Stimulated activated naive B cell treated with anti-CD40 and anti-IgM and Interleukin-4, amounts not matched to agents 10 μg/mL and 1 μg/mL and 100 μg/mL, for 72 hours (primary cell): ENCODE results near the gene TRIM45.
"Not testable (repeated sequence)": the region's sequence is repeated elsewhere in the genome, so short reads cannot be mapped to it uniquely, and the experiment has no call there.

Experiments used
- ATAC-seq, 2 donors: fragments of 150-1000 bp; cut with Tn5 transposase; replicated peaks; 2 replicates each; pipeline ENCODE4 v1.10.0; 2021; ENCODE audit warnings: moderate library complexity in 1 of 2
- DNase-seq: peaks from one replicate; pipeline ENCODE4 v3.0.0; 2021
- H3K27ac Mint-ChIP-seq: one replicate; pipeline ENCODE4 v1.8.0; 2022; ENCODE audit warnings: mild to moderate bottlenecking, mixed read lengths
- H3K27me3 Mint-ChIP-seq, 2 donors: one replicate each; pipeline ENCODE4 v1.8.0; 2022; ENCODE audit warnings: mixed read lengths in 2 of 2
- H3K36me3 Mint-ChIP-seq, 2 donors: one replicate each; pipeline ENCODE4 v1.8.0; 2022; ENCODE audit warnings: mixed read lengths in 2 of 2, mild to moderate bottlenecking in 1 of 2
- H3K4me1 Mint-ChIP-seq, 2 donors: one replicate each; pipeline ENCODE4 v1.8.0; 2022; ENCODE audit warnings: mixed read lengths in 2 of 2, mild to moderate bottlenecking in 1 of 2
- H3K4me3 Mint-ChIP-seq, 2 donors: one replicate each; pipeline ENCODE4 v1.8.0; 2022; ENCODE audit warnings: mild to moderate bottlenecking in 2 of 2, mixed read lengths in 2 of 2, moderate library complexity in 1 of 2
- H3K9me3 Mint-ChIP-seq, 2 donors: one replicate each; pipeline ENCODE4 v1.8.0; 2022; ENCODE audit warnings: mixed read lengths in 2 of 2, mild to moderate bottlenecking in 1 of 2

Gene TRIM45

DNA sequence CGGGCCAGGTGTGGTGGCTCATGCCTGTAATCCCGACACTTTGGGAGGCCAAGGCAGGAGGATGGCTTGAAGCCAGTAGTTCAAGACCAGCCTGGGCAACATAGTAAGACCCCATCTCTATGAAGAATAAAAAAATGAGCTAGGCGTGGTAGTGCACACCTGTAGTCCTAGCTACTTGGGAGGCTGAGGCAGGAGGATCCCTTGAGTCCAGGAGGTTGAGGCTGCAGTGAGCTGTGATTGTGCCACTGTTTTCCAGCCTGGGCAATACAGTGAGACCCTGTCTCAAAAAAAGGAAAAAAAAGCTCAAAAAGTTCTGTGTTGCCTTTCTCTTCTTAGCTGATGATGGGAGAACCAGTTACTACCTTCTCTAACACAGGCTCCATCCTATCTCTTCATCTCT lies 19.7 kb downstream of the TRIM45 start:
- H3K4me3 Mint-ChIP-seq, H3K27me3 Mint-ChIP-seq, ATAC-seq, H3K9me3 Mint-ChIP-seq, H3K4me1 Mint-ChIP-seq, H3K27ac Mint-ChIP-seq, DNase-seq: not testable (repeated sequence)
- H3K36me3 Mint-ChIP-seq: peaks cover 31 to 68% of the 10 kb centered on the region in 2 donors

DNA sequence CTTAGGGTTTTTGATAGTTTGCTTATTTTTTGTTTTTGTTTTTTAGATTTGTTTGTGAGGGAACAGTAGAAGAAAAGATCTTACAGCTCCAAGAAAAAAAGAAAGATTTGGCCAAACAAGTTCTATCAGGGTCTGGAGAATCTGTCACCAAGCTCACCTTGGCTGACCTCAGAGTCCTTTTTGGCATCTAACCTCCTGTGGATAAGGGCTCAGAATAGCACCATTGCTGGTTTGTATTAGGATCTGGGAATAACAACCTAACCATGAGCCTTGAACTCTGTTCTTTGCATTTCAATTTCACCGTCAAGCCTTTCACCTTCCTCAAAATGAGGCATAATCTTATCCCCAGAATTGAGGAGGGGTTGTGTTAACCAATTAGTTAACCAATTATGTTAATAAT lies 20.2 kb downstream of the TRIM45 start:
- no peaks in the 10 kb centered on the region for H3K27me3 Mint-ChIP-seq
- peaks cover 35 to 69% of the 10 kb centered on the region in 2 donors for H3K36me3 Mint-ChIP-seq
- DNase-seq: no peak
- no peaks in the 10 kb centered on the region for H3K4me1 Mint-ChIP-seq
- H3K9me3 Mint-ChIP-seq: no peaks in the 10 kb centered on the region
- no peak for ATAC-seq
- no peak overlapping the region for H3K4me3 Mint-ChIP-seq
- no peak overlapping the region for H3K27ac Mint-ChIP-seq

DNA sequence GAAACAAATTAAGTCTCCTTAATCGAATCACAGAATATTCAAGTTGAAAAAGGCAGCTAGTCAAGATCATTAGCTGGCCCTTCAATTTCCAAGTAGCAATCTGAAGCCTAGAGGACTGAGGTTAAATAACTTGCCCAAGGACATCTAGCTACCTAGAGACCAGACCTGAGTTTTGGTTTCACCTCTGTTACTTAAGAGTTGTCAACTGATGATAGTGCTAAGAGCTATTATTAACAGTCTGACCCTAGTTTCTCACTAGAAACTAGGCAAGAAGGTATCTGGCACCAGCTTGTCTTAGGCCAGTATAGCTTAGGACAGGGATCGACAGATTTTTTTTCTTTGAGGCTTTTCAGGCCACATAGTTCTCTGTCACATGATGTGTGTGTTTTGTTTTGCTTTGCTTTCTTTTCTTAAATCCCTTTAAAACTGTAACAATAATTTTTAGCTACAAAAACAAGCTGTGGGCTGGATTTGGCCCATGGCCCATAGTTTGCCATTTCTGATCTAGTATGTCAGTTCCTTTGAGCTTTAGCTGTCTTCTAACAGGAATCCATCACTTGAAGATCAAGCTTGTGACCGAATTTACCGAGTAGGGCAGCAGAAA lies 23.2 kb downstream of the TRIM45 start:
- Mint-ChIP-seq H3K4me3 (no peak overlapping the region), H3K27ac (no peak overlapping the region), H3K36me3 (peaks cover 41 to 63% of the 10 kb centered on the region in 2 donors), H3K9me3 (no peaks in the 10 kb centered on the region), H3K27me3 (no peaks in the 10 kb centered on the region), H3K4me1 (peaks cover 0 to 1% of the 10 kb centered on the region in 2 donors)
- ATAC-seq (no peak), DNase-seq (no peak)

DNA sequence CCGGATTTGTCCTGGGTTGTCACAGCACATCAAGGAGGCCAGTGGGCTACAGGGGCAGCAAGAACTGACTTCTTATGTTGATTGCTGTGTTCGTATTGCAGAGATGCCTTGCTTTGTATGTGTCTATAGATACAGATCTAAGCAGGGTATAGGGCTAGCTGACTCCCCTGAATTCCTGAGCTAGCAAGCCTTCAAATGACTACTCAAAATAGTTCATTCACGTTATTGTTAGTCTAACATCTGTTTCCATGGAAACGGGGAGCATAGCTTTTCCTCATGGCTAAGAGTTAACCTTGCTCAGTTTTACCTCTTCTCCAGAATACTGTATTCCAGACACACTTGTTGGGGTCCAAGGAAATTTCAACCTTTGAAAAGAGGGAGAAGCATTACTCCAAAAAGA lies 24.1 kb downstream of the TRIM45 start:
- Mint-ChIP-seq H3K36me3 (peaks cover 40 to 62% of the 10 kb centered on the region in 2 donors), H3K4me1 (peaks cover 0 to 1% of the 10 kb centered on the region in 2 donors), H3K4me3 (no peak overlapping the region), H3K27ac (no peak overlapping the region), H3K9me3 (no peaks in the 10 kb centered on the region), H3K27me3 (no peaks in the 10 kb centered on the region)
- ATAC-seq: no peak
- DNase-seq: no peak

DNA sequence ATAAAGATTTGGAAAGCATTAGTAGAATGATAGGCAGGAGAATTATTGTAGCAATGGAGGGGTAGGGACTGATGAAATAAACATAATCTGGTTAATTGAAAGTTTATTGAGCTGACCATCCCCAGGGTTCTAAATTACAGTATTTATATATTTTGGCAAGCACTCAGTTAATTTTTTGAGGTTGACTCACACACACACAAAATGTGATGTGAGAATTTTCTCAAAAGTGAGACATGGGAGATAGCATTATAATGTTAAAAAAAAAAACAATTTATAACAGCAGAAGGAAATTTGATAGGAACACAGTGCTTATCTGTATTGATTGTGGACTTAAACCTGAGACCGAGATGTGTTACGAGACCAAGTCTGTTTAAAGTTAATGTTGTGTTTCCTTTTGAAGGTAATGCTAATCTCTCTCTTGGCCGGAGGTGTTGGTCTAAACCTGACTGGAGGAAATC lies 24.6 kb downstream of the TRIM45 start:
- H3K4me1 Mint-ChIP-seq: peaks cover 0 to 1% of the 10 kb centered on the region in 2 donors
- peaks cover 37 to 58% of the 10 kb centered on the region in 2 donors for H3K36me3 Mint-ChIP-seq
- DNase-seq: no peak
- no peak overlapping the region for H3K27ac Mint-ChIP-seq
- no peak overlapping the region for H3K4me3 Mint-ChIP-seq
- H3K9me3 Mint-ChIP-seq: no peaks in the 10 kb centered on the region
- no peaks in the 10 kb centered on the region for H3K27me3 Mint-ChIP-seq
- ATAC-seq: no peak

DNA sequence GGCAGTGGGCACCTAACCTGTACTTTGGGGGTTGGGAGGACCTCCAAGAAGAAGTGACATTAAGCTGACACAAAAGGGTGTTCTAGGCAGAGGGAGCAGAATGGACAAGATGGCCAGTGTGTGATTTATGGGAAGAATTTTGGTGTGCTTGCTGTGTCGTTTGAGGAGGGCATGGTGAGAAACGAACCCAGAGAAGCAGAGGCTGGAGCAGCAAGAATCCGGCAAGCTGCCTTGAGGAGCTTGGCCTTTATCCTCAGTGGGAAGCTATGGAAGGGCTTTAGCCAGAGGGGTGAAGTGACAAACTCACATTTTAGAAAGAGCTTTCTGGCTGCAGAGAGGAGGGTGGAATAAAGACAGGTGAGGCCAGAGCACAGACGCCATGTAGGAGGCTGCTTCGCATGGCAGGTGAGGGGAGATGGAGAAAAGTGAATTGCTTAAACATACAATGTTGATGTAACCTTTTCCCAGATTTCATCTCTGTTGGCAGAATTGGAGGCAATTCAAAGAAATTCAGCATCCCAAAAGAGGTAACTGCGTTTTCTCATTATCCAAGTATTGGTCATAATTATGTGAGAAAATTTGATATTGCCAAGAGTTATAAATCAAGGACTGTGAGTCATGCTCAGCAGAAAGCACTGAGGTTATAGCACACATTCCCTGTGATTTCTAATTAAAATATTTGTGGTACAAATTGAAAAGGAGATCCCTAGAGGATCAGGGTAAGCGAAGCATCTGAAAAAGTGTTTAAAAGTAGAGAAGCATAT lies 26.5 kb downstream of the TRIM45 start:
- H3K27ac Mint-ChIP-seq: no peak overlapping the region
- DNase-seq: no peak
- H3K4me1 Mint-ChIP-seq: peaks cover 0 to 1% of the 10 kb centered on the region in 2 donors
- no peak for ATAC-seq
- H3K36me3 Mint-ChIP-seq: peaks cover 46 to 62% of the 10 kb centered on the region in 2 donors
- H3K4me3 Mint-ChIP-seq: no peak overlapping the region
- H3K9me3 Mint-ChIP-seq: no peaks in the 10 kb centered on the region
- no peaks in the 10 kb centered on the region for H3K27me3 Mint-ChIP-seq

DNA sequence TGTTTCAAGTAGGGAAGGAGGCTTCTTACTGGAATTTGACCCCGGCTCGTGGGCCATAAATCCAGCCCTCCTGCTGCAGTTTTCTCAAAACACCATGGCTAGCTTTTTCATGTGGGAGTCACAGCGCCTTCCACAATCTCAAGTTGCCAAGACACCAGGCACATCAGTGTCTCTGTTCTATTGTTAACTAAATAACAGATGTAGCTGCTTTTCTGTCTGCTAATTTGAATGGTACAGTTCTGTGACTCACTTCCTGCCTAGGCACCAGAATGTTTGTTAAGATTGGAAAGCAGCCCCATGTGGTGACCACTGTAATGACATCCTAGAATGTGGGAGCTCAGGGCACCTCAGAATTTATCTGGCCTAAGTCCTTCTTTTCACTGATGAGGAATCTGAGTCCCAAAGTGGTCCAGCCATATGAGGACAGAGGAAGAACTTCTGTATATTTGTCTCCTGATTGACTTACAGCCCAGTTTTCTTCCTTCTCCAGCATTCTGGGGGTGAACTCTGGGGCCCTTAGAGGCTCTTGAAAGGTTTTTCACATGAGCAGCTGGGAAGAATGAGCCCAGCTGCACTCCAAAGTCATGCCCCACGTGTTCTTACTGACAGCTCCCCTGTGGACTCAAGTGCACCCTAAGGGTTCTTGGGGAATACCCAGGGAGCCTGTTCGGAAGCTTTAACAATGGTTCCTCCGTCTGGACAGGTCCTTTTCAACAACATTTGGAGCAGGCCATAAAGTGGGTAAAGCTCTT lies 27.5 kb downstream of the TRIM45 start:
- ATAC-seq (peak; percentile 75 to 82), DNase-seq (no peak)
- Mint-ChIP-seq H3K4me1 (peaks cover 0 to 1% of the 10 kb centered on the region in 2 donors), H3K36me3 (peaks cover 43 to 58% of the 10 kb centered on the region in 2 donors), H3K9me3 (no peaks in the 10 kb centered on the region), H3K4me3 (no peak overlapping the region), H3K27ac (no peak overlapping the region), H3K27me3 (no peaks in the 10 kb centered on the region)

DNA sequence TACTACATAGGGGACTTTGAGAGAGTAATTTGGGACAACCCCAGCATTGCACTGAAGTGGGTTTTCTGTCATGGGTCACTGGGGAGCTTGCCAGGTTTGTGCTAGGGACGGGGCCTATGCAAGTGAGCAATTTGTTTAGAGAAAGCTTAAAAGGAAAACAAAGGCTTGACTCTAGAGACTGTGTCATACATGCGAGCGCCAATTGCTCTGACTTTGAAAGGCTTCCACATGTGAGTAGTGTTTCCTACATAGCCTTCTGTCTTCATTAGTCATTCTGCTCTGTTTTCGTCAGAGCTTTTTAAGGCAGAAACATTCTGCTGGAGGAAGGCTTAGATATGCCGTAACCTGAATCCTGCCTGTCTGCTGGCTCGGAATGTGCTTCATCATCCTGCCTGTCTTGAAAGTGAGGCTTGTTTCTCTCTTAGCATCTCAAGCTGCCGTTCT lies 28.4 kb downstream of the TRIM45 start:
- Mint-ChIP-seq H3K27me3 (no peaks in the 10 kb centered on the region), H3K27ac (no peak overlapping the region), H3K4me1 (peaks cover 0 to 1% of the 10 kb centered on the region in 2 donors), H3K9me3 (no peaks in the 10 kb centered on the region), H3K4me3 (no peak overlapping the region), H3K36me3 (peaks cover 42 to 59% of the 10 kb centered on the region in 2 donors)
- ATAC-seq (peak; percentile 27 to 54), DNase-seq (no peak)

DNA sequence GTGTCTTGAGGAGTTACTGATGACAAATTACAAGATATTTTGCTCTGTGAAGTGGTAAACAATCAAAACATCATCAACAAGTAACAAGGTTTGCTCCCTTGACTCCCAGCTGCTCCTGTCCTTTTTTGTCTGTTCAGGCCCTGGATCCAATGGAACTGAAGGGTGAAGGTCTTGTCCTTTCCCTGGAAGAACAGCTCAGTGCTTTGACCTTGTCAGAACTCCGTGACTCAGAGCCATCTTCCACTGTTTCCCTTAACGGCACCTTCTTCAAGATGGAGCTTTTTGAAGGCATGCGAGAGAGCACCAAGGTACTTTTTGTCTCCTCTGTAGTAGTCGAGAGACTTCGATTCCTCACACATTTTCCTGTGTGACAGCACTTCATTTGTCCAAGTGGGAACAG lies 29.0 kb downstream of the TRIM45 start:
- peaks cover 43 to 61% of the 10 kb centered on the region in 2 donors for H3K36me3 Mint-ChIP-seq
- DNase-seq: no peak
- no peaks in the 10 kb centered on the region for H3K9me3 Mint-ChIP-seq
- no peak overlapping the region for H3K27ac Mint-ChIP-seq
- H3K27me3 Mint-ChIP-seq: no peaks in the 10 kb centered on the region
- peaks cover 0 to 1% of the 10 kb centered on the region in 2 donors for H3K4me1 Mint-ChIP-seq
- no peak for ATAC-seq
- H3K4me3 Mint-ChIP-seq: no peak overlapping the region

DNA sequence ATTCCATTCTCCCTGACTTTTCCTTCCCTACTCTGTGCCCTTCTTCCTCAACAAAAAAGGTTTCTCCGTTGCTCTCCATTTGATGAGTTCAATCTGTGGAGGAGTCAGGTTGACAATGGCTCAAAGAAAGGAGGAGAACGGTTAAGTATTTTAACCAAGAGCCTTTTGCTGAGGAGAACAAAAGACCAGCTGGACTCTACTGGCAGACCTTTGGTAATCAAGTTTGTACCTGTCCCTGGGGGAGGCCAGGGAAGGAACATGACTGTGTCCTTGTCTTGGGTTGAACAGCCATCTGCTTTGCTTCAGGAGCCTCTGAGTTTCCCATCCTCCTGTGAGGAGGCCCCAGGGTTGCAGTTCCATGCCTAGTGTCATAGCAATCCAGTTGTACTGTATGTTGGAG lies 31.6 kb downstream of the TRIM45 start:
- Mint-ChIP-seq H3K4me1 (peaks cover 0 to 1% of the 10 kb centered on the region in 2 donors), H3K9me3 (no peaks in the 10 kb centered on the region), H3K4me3 (no peak overlapping the region), H3K27ac (no peak overlapping the region), H3K27me3 (no peaks in the 10 kb centered on the region), H3K36me3 (peaks cover 39 to 60% of the 10 kb centered on the region in 2 donors)
- DNase-seq (no peak), ATAC-seq (no peak)

DNA sequence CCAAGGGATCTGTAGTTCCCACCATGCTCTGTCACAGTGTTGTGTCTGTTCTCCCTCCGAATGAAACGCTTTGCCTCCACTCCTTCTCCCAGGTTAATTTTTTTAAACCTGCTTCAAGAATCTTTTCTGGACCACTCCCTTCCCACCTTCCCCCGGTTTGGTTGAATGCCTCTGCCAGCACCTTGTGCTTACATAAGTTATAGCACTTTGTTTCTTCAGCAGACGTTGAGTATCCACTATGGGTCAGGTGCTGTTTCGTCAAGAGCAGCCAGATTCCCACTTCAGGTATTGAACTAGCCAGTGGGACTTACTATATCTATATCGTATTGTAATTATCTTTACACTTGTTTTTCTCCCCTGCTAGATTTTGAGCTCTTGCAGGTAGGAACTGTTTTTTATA lies 33.9 kb downstream of the TRIM45 start:
- Mint-ChIP-seq H3K27ac (no peak overlapping the region), H3K36me3 (peaks cover 38 to 60% of the 10 kb centered on the region in 2 donors)
- no peak for DNase-seq

DNA sequence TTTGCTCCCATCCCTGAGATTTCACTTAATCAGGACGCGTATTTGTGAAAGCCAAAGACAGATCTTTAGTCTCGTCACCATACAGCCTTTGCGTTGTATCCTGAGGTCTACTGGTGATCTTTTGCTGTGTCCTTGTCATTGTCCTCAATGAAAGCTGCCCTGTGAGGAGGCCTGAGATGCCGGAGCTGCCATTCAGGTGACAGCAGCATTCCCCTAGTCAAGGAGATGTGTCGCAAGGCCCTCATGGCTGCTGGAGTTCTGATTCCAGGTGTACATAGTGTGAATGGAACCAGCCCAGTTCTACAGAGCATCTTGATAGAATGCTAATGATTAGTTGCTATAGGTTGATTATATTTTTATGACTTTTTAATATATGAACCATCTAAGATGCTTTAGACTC lies 37.3 kb downstream of the TRIM45 start:
- H3K4me1 Mint-ChIP-seq: peaks cover 0 to 2% of the 10 kb centered on the region in 2 donors
- H3K4me3 Mint-ChIP-seq: no peak overlapping the region
- no peak overlapping the region for H3K27ac Mint-ChIP-seq
- ATAC-seq (no peak), DNase-seq (no peak)
- peaks cover 32 to 53% of the 10 kb centered on the region in 2 donors for H3K36me3 Mint-ChIP-seq
- no peaks in the 10 kb centered on the region for H3K9me3 Mint-ChIP-seq
- no peaks in the 10 kb centered on the region for H3K27me3 Mint-ChIP-seq

More for the DNA sequence above, 33.9 kb downstream of the TRIM45 start:
- peaks cover 0 to 2% of the 10 kb centered on the region in 2 donors for H3K4me1 Mint-ChIP-seq
- no peaks in the 10 kb centered on the region for H3K9me3 Mint-ChIP-seq
- no peak overlapping the region for H3K4me3 Mint-ChIP-seq
- no peak for ATAC-seq
- no peaks in the 10 kb centered on the region for H3K27me3 Mint-ChIP-seq

DNA sequence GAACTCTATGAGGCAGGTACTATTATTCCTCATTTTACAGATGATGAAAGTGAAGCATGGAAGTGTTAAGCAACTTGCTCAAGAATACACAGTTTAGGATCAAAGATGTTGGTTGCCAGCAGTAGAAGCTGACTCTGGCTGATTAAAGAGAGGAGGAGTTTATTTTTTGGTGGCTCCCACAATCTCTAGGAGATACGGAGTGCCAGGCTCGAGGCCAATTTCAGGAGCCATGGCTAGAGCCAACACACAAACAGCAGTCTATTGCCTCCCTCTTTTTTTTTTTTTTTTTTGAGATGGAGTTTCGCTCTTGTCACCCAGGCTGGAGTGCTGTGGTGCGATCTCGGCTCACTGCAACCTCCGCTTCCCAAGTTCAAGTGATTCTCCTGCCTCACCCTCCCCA lies 41.8 kb downstream of the TRIM45 start:
- Mint-ChIP-seq H3K36me3 (peaks cover 48 to 74% of the 10 kb centered on the region in 2 donors), H3K9me3 (no peaks in the 10 kb centered on the region), H3K4me1 (peaks cover 0 to 4% of the 10 kb centered on the region in 2 donors), H3K27ac (no peak overlapping the region), H3K27me3 (no peaks in the 10 kb centered on the region), H3K4me3 (no peak overlapping the region)
- ATAC-seq: no peak
- DNase-seq: no peak

DNA sequence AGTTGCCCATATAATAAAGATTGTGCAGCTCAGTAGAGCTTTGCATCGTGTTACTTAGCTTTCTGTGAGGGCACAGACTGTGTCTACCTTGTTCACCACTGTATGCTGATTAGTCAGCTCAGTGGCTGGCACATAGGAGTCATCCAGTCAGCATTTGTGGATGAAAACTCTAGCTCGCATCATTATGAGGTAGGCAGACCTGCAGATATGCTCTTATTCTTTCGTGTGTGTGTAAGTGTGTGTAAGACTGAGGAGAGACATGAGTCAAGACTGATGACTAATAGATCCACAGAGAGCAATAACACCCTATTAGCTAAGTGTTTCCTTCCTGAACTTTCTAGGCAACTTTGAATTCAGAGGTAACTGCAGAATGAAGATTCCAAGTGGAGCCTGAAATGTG lies 44.3 kb downstream of the TRIM45 start:
- Mint-ChIP-seq H3K27me3 (no peaks in the 10 kb centered on the region), H3K27ac (no peak overlapping the region), H3K4me1 (peaks cover 0 to 2% of the 10 kb centered on the region in 2 donors), H3K4me3 (no peak overlapping the region), H3K36me3 (peaks cover 41 to 72% of the 10 kb centered on the region in 2 donors), H3K9me3 (no peaks in the 10 kb centered on the region)
- DNase-seq (no peak), ATAC-seq (peak in 1 of 2 donors; percentile 46)
